Occipital lobe (tissue), 2 donors: ENCODE data around the gene GALNT14. TPM values are rescaled to one million over a fixed set of nuclear protein-coding genes. Genes with fewer than 3 reads are reported as not detected.
"Not testable (repeated sequence)": the region's sequence is repeated elsewhere in the genome, so short reads cannot be mapped to it uniquely, and the experiment has no call there.

Source experiments
- DNase-seq: peaks from one replicate; lab custom pipeline; 2025; lab: John Stamatoyannopoulos, UW
- total RNA-seq: library from RNA; depleted of rRNA; stranded (reverse); fragments of >200 nt; gene quantifications from one replicate; pipeline ENCODE4 v1.2.3, GENCODE V29; 2014

The GALNT14 gene, protein sequence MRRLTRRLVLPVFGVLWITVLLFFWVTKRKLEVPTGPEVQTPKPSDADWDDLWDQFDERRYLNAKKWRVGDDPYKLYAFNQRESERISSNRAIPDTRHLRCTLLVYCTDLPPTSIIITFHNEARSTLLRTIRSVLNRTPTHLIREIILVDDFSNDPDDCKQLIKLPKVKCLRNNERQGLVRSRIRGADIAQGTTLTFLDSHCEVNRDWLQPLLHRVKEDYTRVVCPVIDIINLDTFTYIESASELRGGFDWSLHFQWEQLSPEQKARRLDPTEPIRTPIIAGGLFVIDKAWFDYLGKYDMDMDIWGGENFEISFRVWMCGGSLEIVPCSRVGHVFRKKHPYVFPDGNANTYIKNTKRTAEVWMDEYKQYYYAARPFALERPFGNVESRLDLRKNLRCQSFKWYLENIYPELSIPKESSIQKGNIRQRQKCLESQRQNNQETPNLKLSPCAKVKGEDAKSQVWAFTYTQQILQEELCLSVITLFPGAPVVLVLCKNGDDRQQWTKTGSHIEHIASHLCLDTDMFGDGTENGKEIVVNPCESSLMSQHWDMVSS
- 4.7 TPM for total RNA-seq

DNA sequence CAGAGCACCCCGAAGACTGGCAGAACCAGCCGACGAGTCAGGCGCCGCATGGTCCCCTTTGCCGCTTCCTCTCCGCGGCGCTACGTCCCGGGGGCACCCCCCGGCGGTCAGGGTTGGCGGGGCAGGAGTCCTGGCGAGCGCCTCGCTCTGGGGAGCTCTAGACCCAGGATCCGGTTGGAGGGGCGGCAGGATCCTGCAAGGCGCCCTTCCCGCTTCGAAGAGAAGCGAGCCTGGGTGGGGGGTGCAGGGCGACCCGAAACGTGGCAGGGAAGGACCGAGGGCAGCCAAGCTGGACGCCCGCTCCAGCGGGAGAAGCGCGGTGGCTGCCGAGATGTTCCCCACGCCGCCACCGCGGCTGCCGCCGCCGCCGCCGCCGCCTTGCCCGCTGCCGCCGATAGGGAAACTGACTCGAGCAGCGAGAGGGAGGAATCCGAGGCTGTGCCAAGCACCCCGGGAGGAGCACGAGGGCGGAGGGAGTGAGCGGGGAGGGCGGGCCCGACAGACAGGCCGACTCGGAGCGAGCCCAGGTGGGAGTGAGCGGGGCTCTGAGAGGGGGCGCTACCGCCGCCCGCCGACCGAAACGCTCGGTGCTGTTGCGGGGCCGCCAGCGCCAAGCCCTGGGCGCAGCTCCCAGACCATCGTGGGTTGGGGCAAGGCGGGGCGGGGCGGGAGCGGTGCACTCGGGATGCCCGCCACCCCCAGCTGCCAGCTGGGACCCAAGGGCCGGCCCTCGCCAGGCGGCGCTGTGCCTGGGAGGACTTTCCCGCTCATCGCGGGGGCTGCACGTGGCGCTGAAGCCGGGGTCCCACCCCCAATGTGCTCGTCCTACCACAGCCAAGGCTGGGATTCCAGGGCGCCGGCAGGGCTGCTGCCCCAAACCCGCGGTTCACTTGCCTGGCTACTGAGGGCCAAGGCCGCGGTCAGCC is at the start of gene GALNT14:
Gene GALNT14 (minus strand): TSS at position 404 of the 926 bp plus-strand sequence. CDS start 354 bp downstream, at position 50.
- peak; percentile 62 for DNase-seq

- no peak for DNase-seq
Observed at GRCh38 chr2:31187166-31187565, 48.9 kb upstream of the GALNT14 start.

DNA sequence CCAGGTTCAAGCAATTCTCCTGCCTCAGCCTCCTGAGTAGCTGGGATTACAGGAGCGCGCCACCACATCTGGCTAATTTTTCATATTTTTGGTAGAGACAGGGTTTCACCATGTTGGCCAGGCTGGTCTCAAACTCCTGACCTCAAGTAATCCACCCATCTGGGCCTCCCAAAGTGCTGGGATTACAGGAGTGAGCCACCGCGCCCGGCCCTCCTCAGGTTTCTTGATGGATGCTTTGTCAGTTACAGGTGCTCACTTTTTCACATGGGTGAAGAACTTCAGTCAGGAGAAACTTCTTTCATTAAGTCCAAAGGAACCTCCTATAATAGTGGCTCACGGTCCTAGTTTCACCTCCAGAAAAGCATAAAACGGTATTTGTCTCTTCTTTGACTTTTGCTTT is 45.7 kb upstream of the GALNT14 start:
- DNase-seq = not testable (repeated sequence)

DNA sequence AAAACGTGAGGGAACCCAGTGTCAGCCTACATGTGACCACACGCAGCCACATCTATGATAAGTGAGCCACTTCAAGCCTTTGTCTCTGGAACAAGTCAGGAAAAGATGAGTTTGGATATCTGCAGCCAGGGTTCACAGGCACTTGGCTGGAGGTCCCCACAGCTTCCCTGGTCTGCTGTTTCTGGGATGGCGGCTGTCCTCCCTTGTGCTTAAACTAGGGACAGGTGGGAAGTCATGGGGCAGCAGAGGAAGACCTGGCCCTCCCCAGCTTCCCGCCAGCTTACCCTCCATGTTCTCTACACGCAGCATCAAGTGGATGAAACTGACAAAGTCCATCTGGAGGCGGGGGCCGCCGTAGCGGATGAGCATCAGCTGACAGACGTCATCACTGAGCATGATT is 38.5 kb upstream of the GALNT14 start:
- no peak for DNase-seq

GRCh38 chr2:31171142-31171541 is 32.9 kb upstream of the GALNT14 start:
- DNase-seq = no peak

GRCh38 chr2:31170071-31170698 is 31.9 kb upstream of the GALNT14 start:
- peak; percentile 43 for DNase-seq

DNA sequence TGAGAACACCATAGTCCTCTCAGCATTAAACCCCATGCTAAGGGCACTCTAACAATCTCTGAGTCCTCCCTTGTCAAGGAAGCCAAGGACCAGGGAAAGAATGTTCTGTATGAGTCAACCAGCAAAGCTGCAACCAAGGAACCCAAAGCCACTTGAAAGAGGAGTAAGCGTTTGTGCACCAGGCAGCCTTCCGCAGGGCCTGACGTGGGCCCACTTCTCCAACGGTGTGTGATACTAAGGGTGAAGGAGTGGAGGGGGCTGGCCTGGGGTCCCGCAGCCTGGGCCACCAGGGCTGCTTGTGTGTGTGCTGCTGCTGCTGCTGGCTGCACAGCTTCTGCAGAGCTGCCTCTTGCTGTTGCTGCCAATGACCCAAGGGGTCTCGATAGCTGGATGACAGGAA is 30.1 kb upstream of the GALNT14 start:
- no peak for DNase-seq

DNA sequence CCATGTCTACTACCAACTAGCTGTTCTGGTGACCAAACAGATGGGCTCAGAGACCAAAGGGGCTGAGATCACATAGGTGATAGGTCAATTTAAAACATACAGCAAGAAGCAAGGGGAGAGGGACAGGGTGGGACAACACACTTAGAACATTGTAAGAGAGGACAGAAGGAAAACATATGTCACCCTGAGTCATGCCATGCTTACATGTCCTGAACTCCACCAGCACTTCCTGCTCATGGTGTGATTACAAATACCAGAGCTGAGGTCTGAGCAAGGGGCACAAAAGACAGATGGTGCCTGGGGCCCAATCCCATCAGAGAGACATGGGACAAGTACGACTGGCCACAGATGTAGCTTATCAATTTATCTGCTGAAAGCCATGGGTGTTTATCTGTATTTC is 28.7 kb upstream of the GALNT14 start:
- no peak for DNase-seq

GRCh38 chr2:31163011-31163539 is 24.8 kb upstream of the GALNT14 start:
- DNase-seq = no peak

GRCh38 chr2:31161637-31162036 is 23.4 kb upstream of the GALNT14 start:
- DNase-seq = no peak

- DNase-seq = no peak
Observed at GRCh38 chr2:31151501-31151900, 13.3 kb upstream of the GALNT14 start.

DNA sequence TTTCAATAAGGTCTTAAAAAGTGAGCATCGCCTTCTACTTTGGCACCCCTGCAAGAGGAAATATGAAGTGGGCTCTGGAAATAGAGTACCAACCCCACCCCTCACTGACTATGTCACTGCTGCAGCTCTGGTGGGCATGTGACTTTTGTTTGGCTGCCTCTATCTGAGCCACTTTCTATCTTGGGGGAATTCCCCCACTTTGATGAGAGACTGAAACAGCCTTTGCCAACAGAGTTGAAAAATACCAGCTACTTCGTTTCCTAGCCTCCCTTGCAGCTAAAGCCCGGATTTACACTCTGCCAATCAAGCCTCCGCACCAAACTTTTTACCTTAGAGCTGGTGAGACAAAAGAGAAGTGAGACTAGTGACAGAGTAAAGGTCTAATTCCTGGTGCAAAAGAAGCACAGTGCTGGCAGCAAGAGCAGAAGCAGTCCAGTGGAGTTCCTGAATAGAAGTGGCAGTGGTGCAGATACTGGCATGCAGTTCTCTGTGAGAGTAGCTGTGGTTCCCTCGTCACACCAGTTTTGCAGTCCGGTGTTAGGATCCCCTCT is 12.0 kb upstream of the GALNT14 start:
- no peak for DNase-seq

GRCh38 chr2:31148514-31148913 is 10.3 kb upstream of the GALNT14 start:
- no peak for DNase-seq

GRCh38 chr2:31147645-31148044 is 9.4 kb upstream of the GALNT14 start:
- no peak for DNase-seq

DNA sequence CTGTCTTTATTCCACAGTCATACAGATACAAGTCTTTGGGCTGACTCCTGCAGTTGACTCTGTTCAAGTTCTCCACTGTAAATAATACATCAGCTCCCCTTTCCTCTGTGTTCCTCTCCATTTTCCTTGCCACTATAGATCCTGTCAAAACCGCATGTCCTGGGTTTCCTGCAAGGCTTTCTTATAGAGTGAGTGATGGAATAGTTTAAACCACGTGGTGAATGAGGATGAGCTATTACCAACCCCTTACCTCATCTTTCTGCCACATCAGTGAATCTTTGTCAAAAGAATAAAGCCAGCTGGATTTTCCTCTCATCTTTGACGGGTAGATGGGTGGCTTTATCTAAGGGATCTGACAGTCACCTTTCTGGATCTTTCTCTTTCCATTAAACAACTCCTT is 3.9 kb upstream of the GALNT14 start:
- no peak for DNase-seq

DNA sequence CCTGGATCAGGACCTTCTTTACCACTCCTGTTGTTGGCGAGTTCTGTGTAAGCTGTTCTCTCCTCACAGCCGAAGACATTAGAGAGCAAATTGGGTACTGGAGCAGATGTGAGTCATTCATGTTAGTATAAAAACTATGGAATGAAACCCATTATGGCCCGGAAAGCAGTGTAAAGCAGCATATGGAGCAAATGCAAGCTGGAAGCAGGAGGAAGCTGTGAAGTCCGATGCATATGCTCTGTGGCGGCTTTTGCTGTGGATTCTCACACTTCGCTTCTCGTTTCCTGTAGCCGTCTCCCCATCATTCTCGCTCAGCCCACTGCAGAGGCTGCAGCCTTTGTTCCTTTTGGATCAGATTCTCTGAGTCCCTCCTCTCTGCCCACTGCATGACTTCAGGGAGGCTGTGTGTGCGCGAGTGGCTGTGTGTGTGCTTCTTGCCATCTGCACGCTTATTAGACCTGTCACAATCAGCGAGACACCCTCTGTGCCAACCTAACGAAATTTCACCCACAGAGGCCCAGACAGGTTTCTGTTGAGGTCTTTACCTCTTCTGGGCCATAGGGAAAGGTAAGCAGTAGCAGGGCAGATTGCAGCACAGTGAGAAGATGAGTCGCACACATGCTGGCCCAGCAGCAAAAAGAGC is 3.3 kb upstream of the GALNT14 start:
- DNase-seq = no peak

GRCh38 chr2:31140151-31140550 is 1.9 kb upstream of the GALNT14 start:
- peak; percentile 16 for DNase-seq

GRCh38 chr2:31139671-31140070 is 1.4 kb upstream of the GALNT14 start:
- DNase-seq = no peak

DNA sequence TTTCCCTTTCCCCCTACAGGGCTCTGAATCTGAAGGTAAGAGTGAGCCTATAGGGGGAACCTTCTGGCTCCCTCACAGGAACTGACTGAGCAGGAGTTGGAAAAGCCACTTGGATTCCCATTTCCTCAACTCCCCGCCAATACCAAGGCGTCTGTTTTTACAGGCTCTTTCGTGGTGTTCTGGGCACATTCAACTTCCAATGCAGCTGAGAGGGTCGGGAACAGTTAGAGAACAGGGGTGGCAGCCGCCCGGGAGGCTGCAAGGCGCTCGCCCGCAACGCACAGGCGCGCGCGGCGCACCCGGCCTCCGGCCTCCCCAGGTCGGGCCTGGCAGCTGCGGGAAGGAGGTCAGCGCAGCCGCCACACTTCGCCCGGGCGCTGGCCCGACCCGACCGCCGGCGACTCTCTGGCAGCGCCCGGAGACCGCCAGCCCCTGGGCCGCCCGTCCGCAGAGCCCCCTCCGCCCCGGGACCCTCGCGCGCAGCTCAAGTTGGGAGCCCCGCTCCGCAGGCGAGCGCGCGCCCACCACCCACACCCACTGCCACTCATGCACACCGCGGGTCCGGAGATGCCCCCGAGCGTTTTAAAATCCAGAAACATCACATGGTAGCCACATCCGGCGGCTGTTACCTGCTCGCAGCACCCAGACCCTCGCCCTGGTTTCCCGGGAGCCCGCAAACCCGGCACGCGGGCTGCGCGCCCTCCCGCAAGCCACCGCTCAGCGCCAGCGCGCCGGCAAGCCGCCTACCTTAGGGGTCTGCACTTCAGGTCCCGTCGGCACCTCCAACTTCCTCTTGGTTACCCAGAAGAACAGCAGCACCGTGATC is 816 bp downstream of the GALNT14 start:
- peak; percentile 3 for DNase-seq

GRCh38 chr2:31136732-31137131 is 1.5 kb downstream of the GALNT14 start:
- DNase-seq = no peak
